ENCODE measurements around the gene AIF1L. TPM values are rescaled to one million over a fixed set of nuclear protein-coding genes. Genes with fewer than 3 reads are reported as not detected.

The AIF1L gene
- total and polyA plus RNA-seq, 2 experiments from 2014 or later = 0.28 TPM; not detected in 1

DNA sequence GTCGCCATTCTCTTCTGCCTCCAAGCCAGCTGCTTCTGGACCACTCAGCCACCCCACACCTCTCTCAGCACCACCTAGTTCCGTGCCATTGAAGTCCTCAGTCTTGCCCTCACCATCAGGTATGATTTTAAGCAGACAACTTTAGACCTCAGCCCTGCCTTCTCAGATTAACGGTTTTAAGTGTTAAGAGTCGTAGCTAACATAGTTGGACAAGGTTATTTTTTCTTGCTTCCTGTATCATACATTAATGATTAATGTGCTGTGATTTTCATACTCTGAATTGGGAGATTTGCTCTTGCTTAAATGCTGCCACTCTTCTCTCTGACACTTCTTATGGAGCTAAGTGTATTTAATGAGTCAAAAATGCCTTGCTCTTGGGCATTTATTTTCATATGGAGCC lies 49.9 kb downstream of the AIF1L start:
- no peaks in the 10 kb centered on the region for H3K27me3 ChIP-seq (replicated peaks; ENCODE audit: insufficient read depth)
- H3K27ac ChIP-seq = no peak overlapping the region
- H4K20me1 ChIP-seq (ENCODE audit: insufficient read depth) = no peaks in the 10 kb centered on the region
- TF ChIP-seq EZH2phosphoT487 (IDR thresholded peaks at IDR 0.05; ENCODE audit: insufficient read depth, low read depth) (no peak), EZH2 (IDR thresholded peaks at IDR 0.05; ENCODE audit: insufficient read depth, poor library complexity, severe bottlenecking) (no peak)
- no peak overlapping the region for H3K4me2 ChIP-seq (ENCODE audit: unreplicated experiment)
- H3K9me2 ChIP-seq (ENCODE audit: insufficient read depth) = no peaks in the 10 kb centered on the region
- H3K79me2 ChIP-seq (ENCODE audit: insufficient read depth) = no peaks in the 10 kb centered on the region
- H2AFZ ChIP-seq = no peak overlapping the region
- H3F3A ChIP-seq (ENCODE audit: insufficient read depth) = no peaks in the 10 kb centered on the region
- no peak overlapping the region for H3K9ac ChIP-seq
- WGBS, 2 experiments (ENCODE audit: low coverage in 1 of 2, low lambda C conversion rate in 2 of 2, missing lambda C conversion rate in 2 of 2) = 97 to 98% methylated on average over 4 of the region's 4 CpGs
- no peak for DNase-seq
- H3K9me3 ChIP-seq (ENCODE audit: low read depth) = no peaks in the 10 kb centered on the region
- H3K4me3 ChIP-seq = no peak overlapping the region
- in situ Hi-C loops (cut with MboI) = no loop called here
- H3K36me3 ChIP-seq (ENCODE audit: low read depth) = peaks cover 78% of the 10 kb centered on the region
- H3K4me1 ChIP-seq (ENCODE audit: insufficient read depth) = no peaks in the 10 kb centered on the region

DNA sequence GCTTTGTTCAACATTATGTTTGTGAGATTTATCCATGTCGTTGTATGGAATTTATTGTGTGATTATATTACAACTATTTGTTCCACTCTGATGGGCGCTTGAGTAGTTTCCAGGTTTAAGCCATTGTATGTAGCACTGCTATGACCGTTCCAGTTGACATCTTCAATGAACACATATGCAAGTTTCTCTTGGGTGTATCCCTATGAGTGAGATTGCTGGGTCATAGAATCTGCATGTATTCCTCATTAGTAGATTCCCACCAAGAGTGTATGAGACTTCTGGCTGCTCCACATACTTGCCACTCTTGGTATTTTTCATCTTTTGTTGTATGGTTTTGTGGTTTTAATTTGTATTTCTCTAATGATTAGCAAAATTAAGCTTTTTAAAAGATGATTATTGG lies 51.9 kb downstream of the AIF1L start:
- no peak for DNase-seq
- no peak overlapping the region for H2AFZ ChIP-seq
- H3K9ac ChIP-seq = no peak overlapping the region
- no peak overlapping the region for H3K27ac ChIP-seq
- TF ChIP-seq EZH2phosphoT487 (IDR thresholded peaks at IDR 0.05; ENCODE audit: insufficient read depth, low read depth) = no peak
- no peak for TF ChIP-seq EZH2 (IDR thresholded peaks at IDR 0.05; ENCODE audit: insufficient read depth, poor library complexity, severe bottlenecking)
- no peaks in the 10 kb centered on the region for H3K4me1 ChIP-seq (ENCODE audit: insufficient read depth)
- H3K9me3 ChIP-seq (ENCODE audit: low read depth) = no peaks in the 10 kb centered on the region
- in situ Hi-C loops (cut with MboI) = no loop called here
- H4K20me1 ChIP-seq (ENCODE audit: insufficient read depth) = no peaks in the 10 kb centered on the region
- no peak overlapping the region for H3K4me3 ChIP-seq
- H3K9me2 ChIP-seq (ENCODE audit: insufficient read depth) = no peaks in the 10 kb centered on the region
- H3F3A ChIP-seq (ENCODE audit: insufficient read depth) = no peaks in the 10 kb centered on the region
- H3K36me3 ChIP-seq (ENCODE audit: low read depth) = peaks cover 75% of the 10 kb centered on the region
- no peaks in the 10 kb centered on the region for H3K27me3 ChIP-seq (replicated peaks; ENCODE audit: insufficient read depth)
- no peaks in the 10 kb centered on the region for H3K79me2 ChIP-seq (ENCODE audit: insufficient read depth)
- no peak overlapping the region for H3K4me2 ChIP-seq (ENCODE audit: unreplicated experiment)
- 64 to 69% methylated on average over 3 of the region's 3 CpGs for WGBS, 2 experiments (ENCODE audit: low coverage in 1 of 2, low lambda C conversion rate in 2 of 2, missing lambda C conversion rate in 2 of 2)

DNA sequence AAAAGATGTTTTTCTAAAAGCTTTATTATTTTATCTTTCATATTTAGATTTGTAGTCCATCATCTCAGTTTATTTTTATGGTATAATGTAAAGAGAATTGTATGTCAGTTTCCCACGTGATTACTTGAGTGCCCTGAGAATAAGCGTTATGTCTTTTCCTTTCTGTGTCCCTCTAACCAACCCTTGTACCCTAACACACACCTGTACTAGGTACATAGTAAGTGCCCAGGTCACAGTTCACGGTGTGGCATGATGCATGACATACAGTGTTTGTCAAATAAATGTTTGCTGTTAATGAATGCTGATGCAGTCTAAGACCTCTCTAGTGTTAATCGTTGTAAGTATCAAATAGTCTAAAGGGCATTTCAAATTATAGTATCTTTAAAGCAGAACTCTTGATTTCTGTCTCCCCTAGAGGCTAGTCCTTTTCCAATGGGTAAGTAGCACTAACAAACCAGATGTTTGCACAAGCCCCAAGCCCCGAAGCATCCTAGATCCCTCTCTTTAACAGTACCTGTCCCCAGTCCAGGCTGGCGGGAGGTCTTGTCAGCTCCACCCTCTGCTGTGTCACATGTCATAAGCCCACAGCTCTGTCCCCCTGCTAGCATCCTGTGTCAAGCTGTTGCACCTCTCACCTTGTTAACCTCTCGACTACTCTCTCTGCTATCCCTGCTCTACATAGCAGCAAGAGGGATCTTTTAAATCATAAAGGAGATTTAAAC lies 52.8 kb downstream of the AIF1L start:
- in situ Hi-C loops (cut with MboI) = no loop called here
- no peak overlapping the region for H3K27ac ChIP-seq
- H3K9me2 ChIP-seq (ENCODE audit: insufficient read depth) = no peaks in the 10 kb centered on the region
- no peaks in the 10 kb centered on the region for H3K79me2 ChIP-seq (ENCODE audit: insufficient read depth)
- H3K36me3 ChIP-seq (ENCODE audit: low read depth) = peaks cover 75% of the 10 kb centered on the region
- H4K20me1 ChIP-seq (ENCODE audit: insufficient read depth) = no peaks in the 10 kb centered on the region
- no peaks in the 10 kb centered on the region for H3F3A ChIP-seq (ENCODE audit: insufficient read depth)
- H3K27me3 ChIP-seq (replicated peaks; ENCODE audit: insufficient read depth) = no peaks in the 10 kb centered on the region
- H3K4me1 ChIP-seq (ENCODE audit: insufficient read depth) = no peaks in the 10 kb centered on the region
- DNase-seq = no peak
- 86 to 89% methylated on average over 7 of the region's 7 CpGs for WGBS, 2 experiments (ENCODE audit: low coverage in 1 of 2, low lambda C conversion rate in 2 of 2, missing lambda C conversion rate in 2 of 2)
- no peak overlapping the region for H3K4me2 ChIP-seq (ENCODE audit: unreplicated experiment)
- no peak overlapping the region for H3K4me3 ChIP-seq
- H2AFZ ChIP-seq = no peak overlapping the region
- TF ChIP-seq EZH2phosphoT487 (IDR thresholded peaks at IDR 0.05; ENCODE audit: insufficient read depth, low read depth) (no peak), EZH2 (IDR thresholded peaks at IDR 0.05; ENCODE audit: insufficient read depth, poor library complexity, severe bottlenecking) (no peak)
- no peak overlapping the region for H3K9ac ChIP-seq
- H3K9me3 ChIP-seq (ENCODE audit: low read depth) = no peaks in the 10 kb centered on the region

DNA sequence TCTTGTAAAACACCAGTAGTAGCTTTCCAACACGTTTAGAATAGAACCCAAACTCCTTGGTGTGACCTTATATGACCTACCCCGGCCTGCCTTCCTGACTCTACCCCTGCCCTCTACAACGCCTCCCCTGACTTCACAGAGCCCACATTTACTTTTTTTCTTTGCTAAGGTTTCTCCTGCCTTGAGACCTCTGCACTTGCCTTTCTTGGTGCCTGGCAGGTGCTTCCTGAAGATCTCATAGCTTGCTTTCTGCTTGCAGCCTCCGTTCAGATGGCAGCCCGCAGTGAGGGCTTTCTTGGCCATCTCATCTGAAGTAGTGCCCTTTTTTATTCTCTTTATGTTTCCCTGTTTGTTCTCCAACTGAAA lies 53.3 kb downstream of the AIF1L start:
- no peak for DNase-seq
- H3F3A ChIP-seq (ENCODE audit: insufficient read depth) = no peaks in the 10 kb centered on the region
- H3K4me3 ChIP-seq = no peak overlapping the region
- in situ Hi-C loops (cut with MboI) = no loop called here
- no peaks in the 10 kb centered on the region for H3K27me3 ChIP-seq (replicated peaks; ENCODE audit: insufficient read depth)
- no peaks in the 10 kb centered on the region for H3K4me1 ChIP-seq (ENCODE audit: insufficient read depth)
- WGBS, 2 experiments (ENCODE audit: low coverage in 1 of 2, low lambda C conversion rate in 2 of 2, missing lambda C conversion rate in 2 of 2) = 79 to 80% methylated on average over 5 of the region's 5 CpGs
- no peak overlapping the region for H3K9ac ChIP-seq
- H3K79me2 ChIP-seq (ENCODE audit: insufficient read depth) = peaks cover 2% of the 10 kb centered on the region; the same call in 1 of the 2 replicates
- TF ChIP-seq EZH2 (IDR thresholded peaks at IDR 0.05; ENCODE audit: insufficient read depth, poor library complexity, severe bottlenecking) (no peak), EZH2phosphoT487 (IDR thresholded peaks at IDR 0.05; ENCODE audit: insufficient read depth, low read depth) (no peak)
- no peaks in the 10 kb centered on the region for H4K20me1 ChIP-seq (ENCODE audit: insufficient read depth)
- H3K36me3 ChIP-seq (ENCODE audit: low read depth) = peaks cover 71% of the 10 kb centered on the region
- no peak overlapping the region for H3K4me2 ChIP-seq (ENCODE audit: unreplicated experiment)
- no peaks in the 10 kb centered on the region for H3K9me2 ChIP-seq (ENCODE audit: insufficient read depth)
- no peak overlapping the region for H3K27ac ChIP-seq
- no peak overlapping the region for H2AFZ ChIP-seq
- no peaks in the 10 kb centered on the region for H3K9me3 ChIP-seq (ENCODE audit: low read depth)
